A549 (cell line): ENCODE data around the gene EXOSC7. TPM values are rescaled to one million over a fixed set of nuclear protein-coding genes. Genes with fewer than 3 reads are reported as not detected.

Experiments
- ATAC-seq, 2 experiments: fragments of 200-7000 bp in 1 of 2; fragments of >200 bp in 1 of 2; cut with Nextera tagmentation in 1 of 2; cut with Tn5 transposase in 1 of 2; 3 replicates each; pipeline versions ENCODE4 v1.8.0 to v1.9.1; 2018 to 2020; ENCODE audit warnings: mild to moderate bottlenecking in 1 of 2, moderate library complexity in 1 of 2
- CTCF ChIA-PET: fragments of 300-600 bp; sonication (Branson Sonifier 250); formaldehyde crosslinking; extraction: SDS; loops from one replicate; lab custom pipeline; 2021; ENCODE audit warnings: antibody characterized with exemption, inconsistent platforms; lab: Yijun Ruan, JAX
- POLR2A ChIA-PET: fragments of 350-600 bp; formaldehyde crosslinking; extraction: SDS; loops from one replicate; lab custom pipeline; 2021; ENCODE audit warnings: antibody characterized with exemption, inconsistent platforms; lab: Yijun Ruan, JAX
- DNase-seq, 2 experiments: peaks; one replicate each; pipeline versions ENCODE4 v3.0.0 to v3.0.0-alpha.2; 2011 to 2016; ENCODE audit warnings: low read depth in 1 of 2, low spot score in 1 of 2
- FAIRE-seq: peaks from 2 replicates; lab custom pipeline; 2011; peaks lifted over from hg19 to GRCh38; lab: Jason Lieb, UNC
- H3K27ac ChIP-seq, 2 experiments: fragments of >200 bp; sonication (Bioruptor Twin); formaldehyde crosslinking; 3 replicates each; pipeline ENCODE4 v1.5.1; 2016 to 2017
- H3K4me1 ChIP-seq: fragments of >200 bp; sonication (Bioruptor Twin); formaldehyde crosslinking; 3 replicates; pipeline ENCODE4 v1.6.1; 2016
- H3K4me2 ChIP-seq: fragments of >200 bp; sonication (Bioruptor Twin); formaldehyde crosslinking; 3 replicates; pipeline ENCODE4 v1.6.1; 2016
- H3K4me3 ChIP-seq: fragments of >200 bp; sonication (Bioruptor Twin); formaldehyde crosslinking; 3 replicates; pipeline ENCODE4 v1.5.1; 2016
- H3K9me3 ChIP-seq: fragments of >200 bp; sonication (Bioruptor Twin); formaldehyde crosslinking; 3 replicates; pipeline ENCODE4 v1.6.1; 2016
- CHD2 ChIP-seq: fragments of 150-350 bp; IDR thresholded peaks from 2 replicates; pipeline ENCODE4 v1.6.1; 2014; ENCODE audit warnings: low read length; ENCODE audit not compliant: partially characterized antibody
- CHD4 ChIP-seq: fragments of 200-600 bp; sonication (generic); IDR thresholded peaks from 2 replicates; pipeline ENCODE4 v1.6.1; 2016; ENCODE audit warnings: antibody characterized with exemption, mild to moderate bottlenecking, borderline replicate concordance
- EP300 ChIP-seq, 2 experiments: fragments of >200 bp; sonication (Bioruptor Twin); formaldehyde crosslinking; IDR thresholded peaks; 2 replicates in 1 of 2; 3 replicates in 1 of 2; pipeline ENCODE4 v1.6.1; 2016 to 2017
- FOSB ChIP-seq: fragments of 250-450 bp; sonication (Bioruptor Pico); IDR thresholded peaks from 2 replicates; pipeline ENCODE4 v1.5.0; 2020; ENCODE audit warnings: mild to moderate bottlenecking, moderate library complexity
- FOSL2 ChIP-seq, 2 experiments: fragments of 450-650 bp in 1 of 2; fragments of >200 bp in 1 of 2; sonication (Bioruptor Twin) in 1 of 2; formaldehyde crosslinking; IDR thresholded peaks; 2 replicates each; pipeline versions ENCODE4 v1.5.0 to v1.6.1; 2016 to 2020; ENCODE audit warnings: mild to moderate bottlenecking in 1 of 2, moderate library complexity in 1 of 2
- FOXS1 ChIP-seq: fragments of 250-450 bp; sonication (Bioruptor Pico); IDR thresholded peaks from 2 replicates; pipeline ENCODE4 v1.5.0; 2020; ENCODE audit warnings: mild to moderate bottlenecking, moderate library complexity
- HDAC2 ChIP-seq: fragments of 200-600 bp; sonication (generic); IDR thresholded peaks from 2 replicates; pipeline ENCODE4 v1.6.1; 2016
- HEYL ChIP-seq: fragments of 250-450 bp; sonication (Bioruptor Pico); IDR thresholded peaks from 2 replicates; pipeline ENCODE4 v1.8.0; 2021; ENCODE audit warnings: mild to moderate bottlenecking, moderate library complexity
- HOXA7 ChIP-seq: fragments of 250-450 bp; sonication (Bioruptor Pico); IDR thresholded peaks from 2 replicates; pipeline ENCODE4 v1.5.0; 2020; ENCODE audit warnings: mild to moderate bottlenecking, moderate library complexity
- PBX3 ChIP-seq: IDR thresholded peaks from 2 replicates; pipeline ENCODE4 v1.6.1; 2012
- REST ChIP-seq: fragments of 200-600 bp; sonication (generic); IDR thresholded peaks from 2 replicates; pipeline ENCODE4 v1.6.1; 2016; ENCODE audit warnings: antibody characterized with exemption, mild to moderate bottlenecking, moderate library complexity
- RFX5 ChIP-seq: fragments of 450-650 bp; IDR thresholded peaks from 2 replicates; pipeline ENCODE4 v1.7.1; 2014; ENCODE audit warnings: antibody characterized with exemption, mild to moderate bottlenecking, moderate library complexity
- SMC3 ChIP-seq: fragments of >200 bp; sonication (Bioruptor Twin); formaldehyde crosslinking; IDR thresholded peaks from 3 replicates; pipeline ENCODE4 v1.6.1; 2018; ENCODE audit warnings: inconsistent platforms
- TFCP2L1 ChIP-seq: fragments of 250-450 bp; sonication (Bioruptor Pico); IDR thresholded peaks from 2 replicates; pipeline ENCODE4 v1.5.0; 2021; ENCODE audit warnings: mild to moderate bottlenecking
- TP53 ChIP-seq: fragments of 250-450 bp; sonication (Bioruptor Pico); IDR thresholded peaks from 2 replicates; pipeline ENCODE4 v1.5.0; 2021; ENCODE audit warnings: mild to moderate bottlenecking, moderate library complexity
- ZC3H11A ChIP-seq: fragments of 450-650 bp; IDR thresholded peaks from 2 replicates; pipeline ENCODE4 v1.6.1; 2014; ENCODE audit warnings: antibody characterized with exemption, mild to moderate bottlenecking
- ZSCAN20 ChIP-seq: fragments of 250-450 bp; sonication (Bioruptor Pico); IDR thresholded peaks from 2 replicates; pipeline ENCODE4 v1.8.0; 2022; ENCODE audit warnings: mild to moderate bottlenecking, moderate library complexity
- WGBS: methylation state at CpG from one replicate; pipeline ENCODE4 v1.1.6; 2017; ENCODE audit errors: missing lambda C conversion rate; 5-methylcytosine and 5-hydroxymethylcytosine counted together
- polyA plus RNA-seq, 4 experiments: library from polyadenylated mRNA; depleted of rRNA in 3 of 4; stranded (reverse); fragments of >200 nt; fragmentation: RNase III in 1 of 4; extraction: RNeasy Plus Mini Kit Qiagen cat#74134 plus additional on column Dnase treatment in 1 of 4; gene quantifications; 2 replicates in 3 of 4; 3 replicates in 1 of 4; pipeline ENCODE4 v1.2.3, GENCODE V29; 2011 to 2017
- TF ChIP-seq, protein P1 (sequence below): fragments of 250-450 bp; sonication (Bioruptor Pico); IDR thresholded peaks from 2 replicates; pipeline ENCODE4 v1.5.0; 2021; ENCODE audit warnings: mild to moderate bottlenecking, moderate library complexity, borderline replicate concordance
- TF ChIP-seq, protein P2 (sequence below): fragments of 150-350 bp; IDR thresholded peaks from 2 replicates; pipeline ENCODE4 v1.6.1; 2014; ENCODE audit warnings: low read depth, mild to moderate bottlenecking, low read length

EXOSC7 gene
- polyA plus RNA-seq, 2 of the 4 experiments (the other 2 are of a cell fraction) = 59.1 to 68.4 TPM

DNA sequence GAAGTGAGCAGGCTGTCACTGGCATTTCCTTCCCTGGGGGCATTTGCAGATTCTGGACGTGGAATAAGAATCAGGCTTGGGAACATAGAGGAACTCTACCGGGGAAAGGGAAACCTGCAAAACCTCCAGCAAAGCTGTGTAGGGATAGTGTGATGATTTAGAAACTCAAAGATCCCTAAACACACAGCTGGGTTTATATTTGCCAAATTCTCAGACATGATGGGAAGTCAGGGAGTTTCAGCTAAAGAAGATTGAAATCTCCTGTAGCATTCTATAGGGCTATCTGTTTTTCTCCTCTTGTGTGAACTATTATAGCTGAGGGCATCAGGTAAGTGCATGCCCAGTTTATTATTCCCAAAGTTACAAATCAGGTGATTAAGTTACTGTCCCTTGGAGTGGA, 40.9 kb downstream of the EXOSC7 start:
- H3K27ac ChIP-seq = no peak overlapping the region
- DNase-seq (no peak), FAIRE-seq (no peak), ATAC-seq (no peak)
- TF ChIP-seq HDAC2 = no peak
- no peak for TF ChIP-seq CHD2
- TF ChIP-seq SMC3 = no peak
- TF ChIP-seq CHD4 = no peak
- TF ChIP-seq, protein P1, sequence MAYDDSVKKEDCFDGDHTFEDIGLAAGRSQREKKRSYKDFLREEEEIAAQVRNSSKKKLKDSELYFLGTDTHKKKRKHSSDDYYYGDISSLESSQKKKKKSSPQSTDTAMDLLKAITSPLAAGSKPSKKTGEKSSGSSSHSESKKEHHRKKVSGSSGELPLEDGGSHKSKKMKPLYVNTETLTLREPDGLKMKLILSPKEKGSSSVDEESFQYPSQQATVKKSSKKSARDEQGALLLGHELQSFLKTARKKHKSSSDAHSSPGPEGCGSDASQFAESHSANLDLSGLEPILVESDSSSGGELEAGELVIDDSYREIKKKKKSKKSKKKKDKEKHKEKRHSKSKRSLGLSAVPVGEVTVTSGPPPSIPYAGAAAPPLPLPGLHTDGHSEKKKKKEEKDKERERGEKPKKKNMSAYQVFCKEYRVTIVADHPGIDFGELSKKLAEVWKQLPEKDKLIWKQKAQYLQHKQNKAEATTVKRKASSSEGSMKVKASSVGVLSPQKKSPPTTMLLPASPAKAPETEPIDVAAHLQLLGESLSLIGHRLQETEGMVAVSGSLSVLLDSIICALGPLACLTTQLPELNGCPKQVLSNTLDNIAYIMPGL (CRISPR knock-in tag) = no peak
- no peak for TF ChIP-seq FOSL2 (IDR thresholded peaks at IDR 0.05)
- no peak for TF ChIP-seq FOSL2 (CRISPR knock-in tag; IDR thresholded peaks at IDR 0.05)
- TF ChIP-seq TFCP2L1 (CRISPR knock-in tag) = no peak
- POLR2A ChIA-PET = no interaction called here
- 90% methylated on average over 2 of the region's 2 CpGs for WGBS
- H3K4me2 ChIP-seq = no peak overlapping the region
- CTCF ChIA-PET = interaction anchor here (0.6 kb wide), 1 partner anchor 33 kb away, joined by 3 read pairs; no protein-coding TSS in a partner anchor
- H3K4me1 ChIP-seq = no peaks in the 10 kb centered on the region
- H3K9me3 ChIP-seq = no peaks in the 10 kb centered on the region
- no peak overlapping the region for H3K4me3 ChIP-seq

GRCh38 chr3:45017821-45018220, 41.8 kb downstream of the EXOSC7 start:
- Histone ChIP-seq H3K27ac (no peak overlapping the region), H3K4me2 (no peak overlapping the region), H3K4me3 (no peak overlapping the region), H3K4me1 (no peaks in the 10 kb centered on the region), H3K9me3 (no peaks in the 10 kb centered on the region)
- TF ChIP-seq ZSCAN20 (CRISPR knock-in tag) (no peak), EP300 (IDR thresholded peaks at IDR 0.05) (no peak)
- FAIRE-seq (no peak), ATAC-seq (no peak), DNase-seq (no peak)
- POLR2A ChIA-PET = no interaction called here
- CTCF ChIA-PET = interaction anchor here (0.6 kb wide), 1 partner anchor 34 kb away, joined by 3 read pairs; no protein-coding TSS in a partner anchor
- 92% methylated on average over 5 of the region's 5 CpGs for WGBS

DNA sequence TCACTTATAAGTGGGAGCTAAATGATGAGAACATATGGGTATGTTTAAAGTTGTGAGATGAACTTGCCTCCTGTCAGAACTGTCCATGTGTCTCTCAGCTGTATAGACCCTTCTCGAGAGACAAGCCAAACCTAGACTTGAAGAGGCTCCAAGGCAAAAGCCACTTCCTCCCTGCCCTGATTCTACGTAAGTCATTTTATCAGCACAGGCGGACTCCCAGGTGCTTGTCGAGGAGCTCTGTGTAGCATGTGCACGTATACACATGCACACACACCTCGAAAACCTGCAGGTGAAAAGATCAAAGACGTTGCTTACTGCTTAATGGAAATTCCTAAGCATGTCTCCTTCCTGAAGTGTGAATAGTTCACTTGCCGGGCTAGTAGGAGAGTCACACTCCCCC, 44.5 kb downstream of the EXOSC7 start:
- 73% methylated on average over 8 of the region's 8 CpGs for WGBS
- DNase-seq (no peak), ATAC-seq (no peak), FAIRE-seq (no peak)
- Histone ChIP-seq H3K4me1 (no peaks in the 10 kb centered on the region), H3K4me2 (no peak overlapping the region), H3K9me3 (no peaks in the 10 kb centered on the region), H3K27ac (no peak overlapping the region), H3K4me3 (no peak overlapping the region)
- TF ChIP-seq HOXA7 (CRISPR knock-in tag) = no peak
- TF ChIP-seq ZC3H11A = no peak
- TF ChIP-seq PBX3 = no peak
- TF ChIP-seq FOXS1 (CRISPR knock-in tag) = no peak
- TF ChIP-seq, protein P2, sequence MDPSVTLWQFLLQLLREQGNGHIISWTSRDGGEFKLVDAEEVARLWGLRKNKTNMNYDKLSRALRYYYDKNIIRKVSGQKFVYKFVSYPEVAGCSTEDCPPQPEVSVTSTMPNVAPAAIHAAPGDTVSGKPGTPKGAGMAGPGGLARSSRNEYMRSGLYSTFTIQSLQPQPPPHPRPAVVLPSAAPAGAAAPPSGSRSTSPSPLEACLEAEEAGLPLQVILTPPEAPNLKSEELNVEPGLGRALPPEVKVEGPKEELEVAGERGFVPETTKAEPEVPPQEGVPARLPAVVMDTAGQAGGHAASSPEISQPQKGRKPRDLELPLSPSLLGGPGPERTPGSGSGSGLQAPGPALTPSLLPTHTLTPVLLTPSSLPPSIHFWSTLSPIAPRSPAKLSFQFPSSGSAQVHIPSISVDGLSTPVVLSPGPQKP = no peak
- TF ChIP-seq FOSB (CRISPR knock-in tag) = no peak
- TF ChIP-seq HEYL (CRISPR knock-in tag) = no peak
- no peak for TF ChIP-seq RFX5
- TF ChIP-seq REST = no peak
- TF ChIP-seq TP53 (CRISPR knock-in tag) = no peak
- TF ChIP-seq SMC3 = no peak
- ChIA-PET POLR2A (no interaction called here), CTCF (interaction anchor here (0.6 kb wide), 1 partner anchor 962 kb away, joined by 4 read pairs; no protein-coding TSS in a partner anchor)
